IPS-NIHi7 (cell line): ENCODE measurements around the gene GP1BB.
"Not testable (repeated sequence)": the region's sequence is repeated elsewhere in the genome, so short reads cannot be mapped to it uniquely, and the experiment has no call there.

Experiments used
- DNase-seq: peaks from one replicate; pipeline ENCODE4 v3.0.0; 2012; ENCODE audit warnings: mixed read lengths; ENCODE audit errors: extremely low spot score

Gene GP1BB

GRCh38 chr22:19723232-19723982, at the start of gene GP1BB:
Gene GP1BB, plus strand, starts transcription at chr22:19723539. Its CDS starts 31 bp downstream, at chr22:19723570.
- peak; percentile 58 for DNase-seq

GRCh38 chr22:19673660-19674059, 49.7 kb upstream of the GP1BB start:
- DNase-seq = no peak

- DNase-seq = no peak
These were observed 49.0 kb upstream of the GP1BB start for GRCh38 chr22:19674129-19674928.

GRCh38 chr22:19674929-19675253, 48.4 kb upstream of the GP1BB start:
- no peak for DNase-seq

- no peak for DNase-seq
These were observed 47.9 kb upstream of the GP1BB start for GRCh38 chr22:19675428-19675827.

GRCh38 chr22:19676437-19676836, 46.9 kb upstream of the GP1BB start:
- not testable (repeated sequence) for DNase-seq

GRCh38 chr22:19678949-19679521, 44.3 kb upstream of the GP1BB start:
- DNase-seq = no peak

GRCh38 chr22:19679522-19680101, 43.7 kb upstream of the GP1BB start:
- DNase-seq = peak; percentile 88

GRCh38 chr22:19680287-19680881, 43.0 kb upstream of the GP1BB start:
- no peak for DNase-seq

GRCh38 chr22:19680911-19681862, 42.2 kb upstream of the GP1BB start:
- no peak for DNase-seq

- no peak for DNase-seq
These were observed 41.5 kb upstream of the GP1BB start for GRCh38 chr22:19681863-19682245.

- no peak for DNase-seq
These were observed 36.4 kb upstream of the GP1BB start for GRCh38 chr22:19686946-19687345.

- DNase-seq = no peak
These were observed 35.6 kb upstream of the GP1BB start for GRCh38 chr22:19687561-19688300.

- no peak for DNase-seq
These were observed 34.7 kb upstream of the GP1BB start for GRCh38 chr22:19688301-19689290.

- DNase-seq = no peak
These were observed 33.9 kb upstream of the GP1BB start for GRCh38 chr22:19689408-19689807.

GRCh38 chr22:19691007-19691720, 32.2 kb upstream of the GP1BB start:
- DNase-seq = no peak

GRCh38 chr22:19691721-19692341, 31.5 kb upstream of the GP1BB start:
- DNase-seq = no peak

- no peak for DNase-seq
These were observed 29.8 kb upstream of the GP1BB start for GRCh38 chr22:19693581-19693980.
